Ovary (tissue), 3 donors: ENCODE results near the gene EAF1.

Source experiments
- EP300 ChIP-seq: sonication (generic); formaldehyde crosslinking; IDR thresholded peaks from one replicate; pipeline ENCODE4 v1.6.1; 2017; ENCODE audit warnings: antibody characterized with exemption
- TF ChIP-seq, protein P1 (sequence below), 3 donors: fragments of 450-650 bp in 2 of 3; fragments of 200-600 bp in 1 of 3; IDR thresholded peaks; one replicate each; pipeline versions ENCODE4 v1.5.1 to v1.8.0; 2016 to 2022; ENCODE audit warnings: antibody characterized with exemption in 3 of 3, mild to moderate bottlenecking in 1 of 3
- donor health status: DM: no; HTN: no; CAD: no.

DNA sequence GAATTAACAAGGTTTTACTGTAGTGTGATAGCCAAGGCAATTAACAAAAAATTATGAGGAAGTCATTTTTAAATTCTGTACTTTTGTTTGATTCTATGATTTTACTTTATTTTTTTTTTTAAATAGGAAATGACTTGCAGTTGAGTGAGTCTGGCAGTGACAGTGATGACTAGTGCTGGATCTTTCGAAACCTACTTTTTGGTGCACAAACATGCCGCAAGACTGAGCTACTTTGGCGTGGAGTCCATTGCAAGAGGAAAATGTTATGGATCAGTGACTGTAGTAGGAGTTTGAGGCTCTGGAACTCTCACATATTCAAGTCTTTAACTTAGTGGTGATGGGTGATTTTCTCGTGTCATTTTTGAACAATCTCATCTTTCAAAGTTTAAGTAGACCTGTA lies 11.6 kb downstream of the EAF1 start:
- TF ChIP-seq, protein P1, sequence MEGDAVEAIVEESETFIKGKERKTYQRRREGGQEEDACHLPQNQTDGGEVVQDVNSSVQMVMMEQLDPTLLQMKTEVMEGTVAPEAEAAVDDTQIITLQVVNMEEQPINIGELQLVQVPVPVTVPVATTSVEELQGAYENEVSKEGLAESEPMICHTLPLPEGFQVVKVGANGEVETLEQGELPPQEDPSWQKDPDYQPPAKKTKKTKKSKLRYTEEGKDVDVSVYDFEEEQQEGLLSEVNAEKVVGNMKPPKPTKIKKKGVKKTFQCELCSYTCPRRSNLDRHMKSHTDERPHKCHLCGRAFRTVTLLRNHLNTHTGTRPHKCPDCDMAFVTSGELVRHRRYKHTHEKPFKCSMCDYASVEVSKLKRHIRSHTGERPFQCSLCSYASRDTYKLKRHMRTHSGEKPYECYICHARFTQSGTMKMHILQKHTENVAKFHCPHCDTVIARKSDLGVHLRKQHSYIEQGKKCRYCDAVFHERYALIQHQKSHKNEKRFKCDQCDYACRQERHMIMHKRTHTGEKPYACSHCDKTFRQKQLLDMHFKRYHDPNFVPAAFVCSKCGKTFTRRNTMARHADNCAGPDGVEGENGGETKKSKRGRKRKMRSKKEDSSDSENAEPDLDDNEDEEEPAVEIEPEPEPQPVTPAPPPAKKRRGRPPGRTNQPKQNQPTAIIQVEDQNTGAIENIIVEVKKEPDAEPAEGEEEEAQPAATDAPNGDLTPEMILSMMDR (IDR thresholded peaks at IDR 0.05): no peak
- TF ChIP-seq EP300: no peak
